Gastroesophageal sphincter (tissue), 3 donors: ENCODE measurements around the gene TMEM63A.

ENCODE experiments used
- CTCF ChIP-seq, 4 experiments: fragments of 200-600 bp in 2 of 4; fragments of 450-650 bp in 2 of 4; sonication (generic) in 1 of 4; IDR thresholded peaks; one replicate each; pipeline ENCODE4 v1.5.1; 2017 to 2019; ENCODE audit warnings: antibody characterized with exemption in 4 of 4, mild to moderate bottlenecking in 2 of 4, moderate library complexity in 2 of 4
- EP300 ChIP-seq: sonication (generic); formaldehyde crosslinking; IDR thresholded peaks from one replicate; pipeline ENCODE4 v1.6.1; 2017; ENCODE audit warnings: antibody characterized with exemption, mild to moderate bottlenecking
- POLR2A ChIP-seq, 2 donors: fragments of 450-650 bp; IDR thresholded peaks; one replicate each; pipeline ENCODE4 v1.6.1; 2017; ENCODE audit warnings: antibody characterized with exemption in 2 of 2, mild to moderate bottlenecking in 2 of 2, moderate library complexity in 1 of 2

- no peak for TF ChIP-seq POLR2A (IDR thresholded peaks at IDR 0.05)
- no peak for TF ChIP-seq EP300
- no peak for TF ChIP-seq CTCF (IDR thresholded peaks at IDR 0.05)
These were observed 7.6 kb upstream of the TMEM63A start for GRCh38 chr1:225889743-225890142.
